T-helper 2 cell treated with Interferon-gamma antibody and Interleukin-4, amounts not matched to agents 5 μg/mL and 100 μg/mL, for 36 hours (primary cell): ENCODE measurements around the gene RAB37.

Experiments
- DNase-seq: peaks from one replicate; pipeline ENCODE4 v3.0.0; 2021; ENCODE audit warnings: low spot score
- H3K27ac Mint-ChIP-seq: one replicate; pipeline ENCODE4 v1.8.0; 2021; ENCODE audit warnings: mild to moderate bottlenecking, mixed read lengths
- H3K27me3 Mint-ChIP-seq: one replicate; pipeline ENCODE4 v1.8.0; 2021; ENCODE audit warnings: low read depth, mixed read lengths
- H3K36me3 Mint-ChIP-seq: one replicate; pipeline ENCODE4 v1.8.0; 2021; ENCODE audit warnings: low read depth, mixed read lengths
- H3K4me1 Mint-ChIP-seq: one replicate; pipeline ENCODE4 v1.8.0; 2021; ENCODE audit warnings: low read depth, mixed read lengths
- H3K4me3 Mint-ChIP-seq: one replicate; pipeline ENCODE4 v1.8.0; 2022; ENCODE audit warnings: mild to moderate bottlenecking, moderate library complexity, mixed read lengths
- H3K9me3 Mint-ChIP-seq: one replicate; pipeline ENCODE4 v1.8.0; 2021; ENCODE audit warnings: mixed read lengths

The RAB37 gene

GRCh38 chr17:74768069-74768762 lies 31.2 kb downstream of the RAB37 start:
- no peak for DNase-seq
- Mint-ChIP-seq H3K27me3 (no peaks in the 10 kb centered on the region), H3K36me3 (peaks cover 58% of the 10 kb centered on the region), H3K9me3 (no peaks in the 10 kb centered on the region), H3K4me1 (peaks cover 13% of the 10 kb centered on the region), H3K27ac (peak overlapping the region; percentile 39), H3K4me3 (no peak overlapping the region)

- peaks cover 14% of the 10 kb centered on the region for H3K4me1 Mint-ChIP-seq
- no peaks in the 10 kb centered on the region for H3K9me3 Mint-ChIP-seq
- H3K36me3 Mint-ChIP-seq: peaks cover 60% of the 10 kb centered on the region
- no peak overlapping the region for H3K4me3 Mint-ChIP-seq
- no peak for DNase-seq
- peak overlapping the region; percentile 1 for H3K27ac Mint-ChIP-seq
- H3K27me3 Mint-ChIP-seq: no peaks in the 10 kb centered on the region
These were observed 31.7 kb downstream of the RAB37 start for GRCh38 chr17:74768763-74769114.

- Mint-ChIP-seq H3K27ac (no peak overlapping the region), H3K9me3 (no peaks in the 10 kb centered on the region), H3K4me1 (peaks cover 19% of the 10 kb centered on the region), H3K36me3 (peaks cover 60% of the 10 kb centered on the region), H3K27me3 (no peaks in the 10 kb centered on the region), H3K4me3 (no peak overlapping the region)
- no peak for DNase-seq
These were observed 32.3 kb downstream of the RAB37 start for GRCh38 chr17:74769266-74769855.

GRCh38 chr17:74769856-74770497 lies 32.9 kb downstream of the RAB37 start:
- Mint-ChIP-seq H3K4me1 (peaks cover 19% of the 10 kb centered on the region), H3K27me3 (no peaks in the 10 kb centered on the region), H3K27ac (peak overlapping the region; percentile 53), H3K36me3 (peaks cover 57% of the 10 kb centered on the region), H3K4me3 (no peak overlapping the region), H3K9me3 (no peaks in the 10 kb centered on the region)
- DNase-seq: no peak

GRCh38 chr17:74770498-74771318 lies 33.7 kb downstream of the RAB37 start:
- peak overlapping the region; percentile 53 for H3K27ac Mint-ChIP-seq
- H3K9me3 Mint-ChIP-seq: no peaks in the 10 kb centered on the region
- peaks cover 20% of the 10 kb centered on the region for H3K4me1 Mint-ChIP-seq
- peaks cover 55% of the 10 kb centered on the region for H3K36me3 Mint-ChIP-seq
- DNase-seq: peak; percentile 54
- no peaks in the 10 kb centered on the region for H3K27me3 Mint-ChIP-seq
- no peak overlapping the region for H3K4me3 Mint-ChIP-seq

GRCh38 chr17:74771319-74771914 lies 34.4 kb downstream of the RAB37 start:
- no peak for DNase-seq
- Mint-ChIP-seq H3K4me3 (no peak overlapping the region), H3K9me3 (no peaks in the 10 kb centered on the region), H3K4me1 (peaks cover 23% of the 10 kb centered on the region), H3K27me3 (no peaks in the 10 kb centered on the region), H3K27ac (no peak overlapping the region), H3K36me3 (peaks cover 56% of the 10 kb centered on the region)

GRCh38 chr17:74772053-74772452 lies 35.0 kb downstream of the RAB37 start:
- DNase-seq: no peak
- H3K27me3 Mint-ChIP-seq: no peaks in the 10 kb centered on the region
- H3K4me3 Mint-ChIP-seq: no peak overlapping the region
- no peaks in the 10 kb centered on the region for H3K9me3 Mint-ChIP-seq
- H3K27ac Mint-ChIP-seq: peak overlapping the region; percentile 41
- peaks cover 21% of the 10 kb centered on the region for H3K4me1 Mint-ChIP-seq
- H3K36me3 Mint-ChIP-seq: peaks cover 53% of the 10 kb centered on the region

- H3K4me1 Mint-ChIP-seq: peaks cover 31% of the 10 kb centered on the region
- H3K36me3 Mint-ChIP-seq: peaks cover 47% of the 10 kb centered on the region
- peak overlapping the region; percentile 55 for H3K27ac Mint-ChIP-seq
These were observed 36.4 kb downstream of the RAB37 start for GRCh38 chr17:74773414-74773813.

GRCh38 chr17:74773871-74774286 lies 36.8 kb downstream of the RAB37 start:
- DNase-seq: no peak
- no peaks in the 10 kb centered on the region for H3K9me3 Mint-ChIP-seq
- H3K4me1 Mint-ChIP-seq: peaks cover 31% of the 10 kb centered on the region

More at GRCh38 chr17:74773414-74773813, 36.4 kb downstream of the RAB37 start:
- peak overlapping the region; percentile 49 for H3K4me3 Mint-ChIP-seq
- no peaks in the 10 kb centered on the region for H3K9me3 Mint-ChIP-seq
- no peaks in the 10 kb centered on the region for H3K27me3 Mint-ChIP-seq
- no peak for DNase-seq

GRCh38 chr17:74775409-74776043 lies 38.5 kb downstream of the RAB37 start:
- peak overlapping the region; percentile 96 for H3K4me3 Mint-ChIP-seq
- H3K27ac Mint-ChIP-seq: peak overlapping the region; percentile 83
- H3K4me1 Mint-ChIP-seq: peaks cover 41% of the 10 kb centered on the region
- no peak for DNase-seq
- H3K36me3 Mint-ChIP-seq: peaks cover 38% of the 10 kb centered on the region
- no peaks in the 10 kb centered on the region for H3K27me3 Mint-ChIP-seq
- H3K9me3 Mint-ChIP-seq: no peaks in the 10 kb centered on the region

More at GRCh38 chr17:74773871-74774286, 36.8 kb downstream of the RAB37 start:
- H3K36me3 Mint-ChIP-seq: peaks cover 44% of the 10 kb centered on the region
- H3K27me3 Mint-ChIP-seq: no peaks in the 10 kb centered on the region
- H3K4me3 Mint-ChIP-seq: peak overlapping the region; percentile 49
- H3K27ac Mint-ChIP-seq: peak overlapping the region; percentile 55

GRCh38 chr17:74776044-74776962 lies 39.2 kb downstream of the RAB37 start, which contains the start of gene NAT9:
Gene NAT9, minus strand, starts transcription at chr17:74776345. Its CDS starts 647 bp downstream, at chr17:74775698.
- H3K27ac Mint-ChIP-seq: peak within 1 kb of the TSS; percentile 83
- H3K4me3 Mint-ChIP-seq: peak within 1 kb of the TSS; percentile 96
- no peaks in the 10 kb centered on the region for H3K9me3 Mint-ChIP-seq
- H3K4me1 Mint-ChIP-seq: peaks cover 46% of the 10 kb centered on the region
- peaks cover 37% of the 10 kb centered on the region for H3K36me3 Mint-ChIP-seq
- no peaks in the 10 kb centered on the region for H3K27me3 Mint-ChIP-seq
- DNase-seq: peak; percentile 99

- no peak for DNase-seq
- Mint-ChIP-seq H3K27me3 (no peaks in the 10 kb centered on the region), H3K9me3 (no peaks in the 10 kb centered on the region)
These were observed 39.9 kb downstream of the RAB37 start for GRCh38 chr17:74776990-74777389.

More at GRCh38 chr17:74776990-74777389, 39.9 kb downstream of the RAB37 start:
- peaks cover 33% of the 10 kb centered on the region for H3K36me3 Mint-ChIP-seq
- peak overlapping the region; percentile 96 for H3K4me3 Mint-ChIP-seq
- H3K4me1 Mint-ChIP-seq: peaks cover 52% of the 10 kb centered on the region
- peak overlapping the region; percentile 38 for H3K27ac Mint-ChIP-seq
